Fibroblast of the aortic adventitia (primary cell): Measurements from ENCODE around the gene NUP107. TPM values are rescaled to one million over a fixed set of nuclear protein-coding genes. Genes with fewer than 3 reads are reported as not detected.

ENCODE experiments used
- DNase-seq: peaks from one replicate; pipeline ENCODE4 v3.0.0-alpha.2; 2010; ENCODE audit warnings: low read depth
- H3K4me3 ChIP-seq: 2 replicates; pipeline ENCODE4 v1.5.1; 2011; ENCODE audit warnings: low read depth, mild to moderate bottlenecking, control low read depth, low read length, moderate library complexity
- CTCF ChIP-seq: IDR thresholded peaks from 2 replicates; pipeline ENCODE4 v1.5.1; 2011; ENCODE audit warnings: mild to moderate bottlenecking, low read length, control low read depth, inconsistent platforms; ENCODE audit not compliant: insufficient read depth
- total RNA-seq: library from RNA; depleted of rRNA; stranded (reverse); fragments of >200 nt; gene quantifications from 2 replicates; pipeline ENCODE4 v1.2.3, GENCODE V29; 2012; ENCODE audit warnings: low replicate concordance

Gene NUP107
- total RNA-seq, 1 donor = 83.7 TPM

GRCh38 chr12:68792952-68793351, 106.2 kb downstream of the NUP107 start:
- H3K4me3 ChIP-seq = no peak overlapping the region
- no peak for TF ChIP-seq CTCF
- no peak for DNase-seq

- no peak for DNase-seq
- TF ChIP-seq CTCF = no peak
- H3K4me3 ChIP-seq = no peak overlapping the region
Observed at GRCh38 chr12:68793436-68793835, 106.7 kb downstream of the NUP107 start.

- no peak for TF ChIP-seq CTCF
- H3K4me3 ChIP-seq = no peak overlapping the region
- DNase-seq = no peak
Observed at GRCh38 chr12:68793975-68794652, 107.3 kb downstream of the NUP107 start.

GRCh38 chr12:68794653-68795251, 108.0 kb downstream of the NUP107 start:
- no peak for DNase-seq
- no peak for TF ChIP-seq CTCF
- H3K4me3 ChIP-seq = no peak overlapping the region

Other genes with a start within 250 kb of the NUP107 start
- 256 and 294 TPM in 2 replicates for gene RAP1B, start 76.1 kb upstream of the NUP107 start, total RNA-seq
- gene SLC35E3, start 59.2 kb downstream of the NUP107 start, total RNA-seq = 2.4 and 7.0 TPM in 2 replicates
- gene MDM2, start 121.2 kb downstream of the NUP107 start, total RNA-seq = 241 and 733 TPM in 2 replicates
- 0.08 and 17.1 TPM in 2 replicates for gene CPM, start 246.2 kb downstream of the NUP107 start, total RNA-seq